Esophagus (tissue), 2 donors: ENCODE data around the gene SLC8A1. TPM values are rescaled to one million over a fixed set of nuclear protein-coding genes. Genes with fewer than 3 reads are reported as not detected.

Experiments used
- H3K27ac ChIP-seq, 2 donors: one replicate each; pipeline ENCODE4 v1.5.1; 2013; ENCODE audit warnings: low read depth in 2 of 2, mild to moderate bottlenecking in 2 of 2, inconsistent platforms in 1 of 2, low read length in 1 of 2, moderate library complexity in 1 of 2
- H3K27me3 ChIP-seq, 2 donors: one replicate each; pipeline ENCODE4 v1.6.1; 2013; ENCODE audit warnings: low read length in 2 of 2, control low read depth in 1 of 2, mild to moderate bottlenecking in 1 of 2; ENCODE audit not compliant: insufficient read depth in 2 of 2, control insufficient read depth in 1 of 2
- H3K36me3 ChIP-seq, 2 donors: one replicate each; pipeline ENCODE4 v1.6.1; 2013; ENCODE audit warnings: low read length in 1 of 2; ENCODE audit not compliant: control insufficient read depth in 2 of 2, insufficient read depth in 2 of 2
- H3K4me1 ChIP-seq, 2 donors: one replicate each; pipeline ENCODE4 v1.6.1; 2013; ENCODE audit warnings: low read length in 1 of 2; ENCODE audit not compliant: control insufficient read depth in 2 of 2, insufficient read depth in 2 of 2
- H3K4me3 ChIP-seq, 2 donors: one replicate each; pipeline ENCODE4 v1.5.1; 2013; ENCODE audit warnings: low read length in 2 of 2, mild to moderate bottlenecking in 2 of 2, low read depth in 1 of 2, moderate library complexity in 1 of 2
- H3K9me3 ChIP-seq, 2 donors: one replicate each; pipeline ENCODE4 v1.6.1; 2013; ENCODE audit warnings: mild to moderate bottlenecking in 2 of 2, low read depth in 1 of 2, low read length in 1 of 2, moderate library complexity in 1 of 2; ENCODE audit not compliant: control insufficient read depth in 2 of 2, insufficient read depth in 1 of 2
- WGBS, 2 donors: extraction: QIAGEN DNeasy Blood & Tissue Kit; methylation state at CpG; one replicate each; pipeline ENCODE4 v1.1.7; 2013; 5-methylcytosine and 5-hydroxymethylcytosine counted together
- polyA plus RNA-seq, 2 donors: library from polyadenylated mRNA; stranded (reverse); fragments of 200-250 nt; gene quantifications; one replicate each; pipeline ENCODE4 v1.2.3, GENCODE V29; 2013
- donor health status: healthy with polysubstance abuse.
- donor health status: Bipolar disorder and iron deficiency.

SLC8A1 gene
- polyA plus RNA-seq, 2 donors: 0.26 to 0.73 TPM

DNA sequence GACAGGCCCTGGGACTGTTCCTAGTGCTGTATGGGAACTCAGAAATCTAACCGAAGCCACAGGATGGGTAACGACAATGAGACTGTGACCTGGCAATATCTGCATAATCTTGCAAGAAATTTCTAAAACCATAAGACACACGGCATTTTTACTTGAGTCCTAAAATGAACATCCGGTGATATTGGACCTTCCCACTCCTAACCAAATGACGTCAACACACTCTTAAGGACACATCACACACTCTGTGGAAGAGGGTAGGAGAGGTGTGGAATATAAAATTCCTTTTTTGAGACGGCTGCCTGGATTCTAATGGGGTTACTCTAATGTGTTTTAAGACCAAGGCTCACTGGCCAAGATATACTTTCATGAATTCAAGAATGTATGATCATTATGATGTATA, 195.9 kb downstream of the SLC8A1 start:
- no peaks in the 10 kb centered on the region for H3K9me3 ChIP-seq
- H3K4me3 ChIP-seq: no peak overlapping the region
- no peaks in the 10 kb centered on the region for H3K27me3 ChIP-seq
- H3K36me3 ChIP-seq: no peaks in the 10 kb centered on the region
- no peak overlapping the region for H3K27ac ChIP-seq
- H3K4me1 ChIP-seq: no peaks in the 10 kb centered on the region
- 87 to 95% methylated on average over 6 of the region's 6 CpGs for WGBS, 2 donors

DNA sequence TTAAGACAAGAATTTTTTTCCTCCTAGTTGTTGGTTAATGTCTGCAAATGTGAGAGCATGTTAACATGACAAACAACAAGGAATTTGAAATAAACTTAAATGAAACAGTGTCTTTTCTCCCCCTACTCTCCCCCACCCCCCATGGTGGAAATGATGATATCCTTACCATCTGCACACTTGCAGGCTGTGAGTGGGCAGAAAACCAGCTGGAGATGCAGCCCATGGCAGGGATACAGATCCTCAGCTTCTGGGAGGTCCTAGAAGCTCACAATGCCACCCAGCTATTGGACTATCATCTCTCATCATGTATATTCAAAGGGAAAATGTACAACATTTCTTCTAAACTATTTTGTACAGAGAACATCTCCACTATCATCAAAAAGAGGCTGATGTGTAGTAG, 196.8 kb downstream of the SLC8A1 start:
- H3K27ac ChIP-seq: no peak overlapping the region
- H3K36me3 ChIP-seq: no peaks in the 10 kb centered on the region
- H3K4me1 ChIP-seq: no peaks in the 10 kb centered on the region
- no peaks in the 10 kb centered on the region for H3K27me3 ChIP-seq
- no peak overlapping the region for H3K4me3 ChIP-seq
- no peaks in the 10 kb centered on the region for H3K9me3 ChIP-seq

DNA sequence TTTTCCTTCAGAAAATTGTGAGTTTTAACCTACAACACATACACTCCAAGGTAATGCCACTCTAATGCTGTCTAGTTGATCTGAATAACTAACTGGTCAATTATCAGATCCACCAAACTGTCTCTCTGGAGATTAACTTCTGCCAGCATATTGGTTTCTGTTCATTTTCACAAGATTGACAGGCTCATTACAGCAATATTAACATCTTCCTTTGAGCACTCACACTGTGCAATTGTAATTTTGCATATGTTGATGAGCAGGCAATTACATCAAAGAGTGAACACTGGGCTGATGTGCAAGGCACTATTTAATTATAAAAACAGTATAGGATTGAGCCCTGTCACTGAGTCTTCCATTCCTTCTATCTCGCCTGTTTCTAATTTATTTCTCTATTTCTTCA, 197.3 kb downstream of the SLC8A1 start:
- Histone ChIP-seq H3K4me1 (no peaks in the 10 kb centered on the region), H3K9me3 (no peaks in the 10 kb centered on the region), H3K27me3 (no peaks in the 10 kb centered on the region), H3K36me3 (no peaks in the 10 kb centered on the region), H3K4me3 (no peak overlapping the region), H3K27ac (no peak overlapping the region)
- WGBS, 2 donors: 89 to 94% methylated on average over 1 of the region's 1 CpG

DNA sequence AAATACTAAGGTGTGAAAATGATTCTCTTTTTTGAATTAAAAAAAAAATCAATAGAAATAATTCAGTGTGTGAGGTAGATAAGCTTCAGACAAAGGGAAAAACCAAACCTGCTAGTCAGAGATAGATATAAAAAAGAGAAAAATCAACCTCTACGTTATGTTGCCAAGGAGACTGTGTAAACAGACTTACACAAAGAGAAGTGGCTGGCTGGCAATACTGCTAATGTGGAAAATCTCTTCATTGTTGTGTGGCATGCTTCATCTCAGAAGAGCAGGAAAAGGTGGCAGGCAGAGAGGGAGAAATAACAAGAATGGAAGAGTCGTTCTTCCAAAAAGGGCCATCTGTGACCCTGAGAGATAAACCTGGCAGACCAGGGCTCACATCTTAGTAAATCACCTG, 200.8 kb downstream of the SLC8A1 start:
- Histone ChIP-seq H3K27ac (no peak overlapping the region), H3K4me1 (no peaks in the 10 kb centered on the region), H3K27me3 (no peaks in the 10 kb centered on the region), H3K9me3 (no peaks in the 10 kb centered on the region), H3K36me3 (no peaks in the 10 kb centered on the region), H3K4me3 (no peak overlapping the region)
- 15 to 25% methylated on average over 2 of the region's 2 CpGs for WGBS, 2 donors

DNA sequence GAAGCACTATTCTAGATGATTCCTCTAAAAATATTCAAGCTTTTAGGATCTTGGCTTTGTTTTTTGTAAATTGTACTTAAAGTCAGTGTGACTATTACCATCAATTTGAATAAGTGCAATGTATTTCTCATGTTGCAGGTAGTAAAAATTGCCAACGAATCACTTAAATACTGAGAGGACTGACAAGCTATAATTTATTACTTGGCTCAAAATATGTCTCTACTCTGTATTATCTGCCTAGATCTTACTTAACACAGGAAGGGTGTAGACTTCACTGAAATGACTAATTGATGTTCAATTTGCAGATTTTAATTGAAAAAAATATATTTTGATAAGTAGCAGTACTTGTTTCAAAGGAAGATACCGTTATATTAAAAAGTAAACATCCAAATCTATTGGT, 202.3 kb downstream of the SLC8A1 start:
- Histone ChIP-seq H3K4me3 (no peak overlapping the region), H3K27me3 (no peaks in the 10 kb centered on the region), H3K9me3 (no peaks in the 10 kb centered on the region), H3K36me3 (no peaks in the 10 kb centered on the region), H3K4me1 (no peaks in the 10 kb centered on the region), H3K27ac (no peak overlapping the region)
- 56 to 57% methylated on average over 2 of the region's 2 CpGs for WGBS, 2 donors

DNA sequence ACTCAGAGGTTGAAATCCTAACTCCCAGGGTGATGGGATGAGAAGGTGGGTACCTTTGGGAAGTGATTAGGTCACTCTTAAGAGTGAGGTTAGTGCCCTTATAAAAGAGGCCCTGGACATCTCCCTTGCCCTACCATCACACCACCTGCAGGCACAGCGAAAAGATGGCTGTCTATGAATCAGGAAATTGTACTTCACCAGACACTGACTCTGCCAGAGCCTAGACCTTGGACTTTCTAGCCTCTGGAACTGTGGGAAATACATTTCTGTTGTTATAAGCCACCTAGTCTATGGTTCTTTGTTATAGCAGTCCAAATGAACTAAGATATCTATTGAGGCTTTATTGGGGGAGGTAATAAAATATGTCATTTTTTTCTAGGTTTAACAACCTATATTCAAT, 203.6 kb downstream of the SLC8A1 start:
- H3K9me3 ChIP-seq: no peaks in the 10 kb centered on the region
- H3K4me1 ChIP-seq: no peaks in the 10 kb centered on the region
- WGBS, 2 donors: 75 to 93% methylated on average over 1 of the region's 1 CpG
- no peak overlapping the region for H3K27ac ChIP-seq
- H3K27me3 ChIP-seq: no peaks in the 10 kb centered on the region
- no peak overlapping the region for H3K4me3 ChIP-seq
- H3K36me3 ChIP-seq: no peaks in the 10 kb centered on the region

DNA sequence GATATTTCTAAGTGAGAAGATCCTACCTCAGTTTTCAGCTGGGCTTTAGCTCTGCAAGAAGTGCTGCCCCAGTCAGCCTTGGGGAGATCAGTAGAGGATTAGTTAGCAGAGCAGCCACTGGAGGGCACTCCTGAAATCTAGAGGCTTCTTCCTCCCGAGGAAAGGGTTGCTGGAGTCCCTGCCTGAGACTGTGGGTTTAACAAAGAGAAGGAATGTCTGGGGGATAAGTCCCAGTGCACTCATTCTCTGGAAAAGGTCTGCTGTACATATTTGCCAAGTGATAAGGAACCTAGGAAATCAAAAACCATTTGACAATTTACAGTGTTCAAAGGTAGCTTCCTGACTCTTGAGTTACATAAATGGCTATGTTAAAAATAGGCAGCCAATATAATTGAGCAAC, 207.2 kb downstream of the SLC8A1 start:
- H3K4me1 ChIP-seq: no peaks in the 10 kb centered on the region
- H3K27me3 ChIP-seq: no peaks in the 10 kb centered on the region
- no peak overlapping the region for H3K27ac ChIP-seq
- no peak overlapping the region for H3K4me3 ChIP-seq
- H3K36me3 ChIP-seq: no peaks in the 10 kb centered on the region
- 4 to 9% methylated on average over 1 of the region's 1 CpG for WGBS, 2 donors
- no peaks in the 10 kb centered on the region for H3K9me3 ChIP-seq

DNA sequence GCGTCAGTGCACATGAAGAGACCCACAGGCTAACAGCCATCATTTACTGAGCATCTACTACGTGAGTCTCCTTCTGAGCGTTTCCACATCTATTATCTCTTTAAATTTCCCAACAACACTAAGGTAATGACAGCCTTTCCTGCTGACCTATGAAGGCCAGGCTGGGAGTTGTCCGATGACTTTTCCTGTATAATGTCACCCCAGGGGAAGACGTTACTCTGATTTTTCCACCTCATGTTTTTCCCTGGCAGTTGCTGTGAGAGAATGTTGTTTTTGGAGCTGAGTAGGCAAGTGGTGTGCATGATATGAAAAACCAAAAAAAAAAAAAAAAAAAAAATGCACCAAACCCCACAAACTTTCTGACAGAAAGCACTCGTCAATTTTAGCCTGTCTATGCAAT, 207.6 kb downstream of the SLC8A1 start:
- H3K4me3 ChIP-seq: no peak overlapping the region
- H3K4me1 ChIP-seq: no peaks in the 10 kb centered on the region
- no peaks in the 10 kb centered on the region for H3K36me3 ChIP-seq
- WGBS, 2 donors: 54 to 61% methylated on average over 6 of the region's 6 CpGs
- H3K27me3 ChIP-seq: no peaks in the 10 kb centered on the region
- no peak overlapping the region for H3K27ac ChIP-seq
- no peaks in the 10 kb centered on the region for H3K9me3 ChIP-seq

DNA sequence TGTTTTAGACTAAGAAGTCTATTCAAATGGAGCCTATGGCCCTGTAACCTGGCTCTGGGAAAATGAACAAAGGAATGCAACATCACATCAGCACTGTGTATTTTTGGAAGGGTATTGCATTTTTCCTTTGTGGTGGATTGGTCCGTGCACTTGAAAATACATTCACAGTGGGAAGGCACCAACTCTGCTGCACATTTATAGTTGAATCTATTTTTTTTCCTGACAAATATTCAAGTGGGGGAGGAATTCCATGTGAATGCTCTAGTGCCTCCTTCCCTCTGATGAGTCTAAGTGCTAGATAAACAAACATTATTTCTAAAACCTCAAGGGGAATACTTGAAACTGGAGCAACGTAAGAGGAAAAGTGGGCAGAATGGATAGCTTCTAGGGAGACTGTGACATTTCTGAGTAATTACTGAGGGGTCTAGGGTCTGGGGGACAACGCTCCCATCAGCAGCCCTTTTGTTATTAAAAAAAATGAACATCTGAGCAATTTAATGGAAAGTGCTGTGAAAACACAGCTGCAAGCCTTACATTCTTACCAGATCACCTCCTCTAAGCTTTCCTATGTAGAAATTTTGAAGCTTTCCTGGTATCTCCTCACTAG, 208.2 kb downstream of the SLC8A1 start:
- 66 to 68% methylated on average over 3 of the region's 3 CpGs for WGBS, 2 donors
- H3K4me1 ChIP-seq: no peaks in the 10 kb centered on the region
- H3K36me3 ChIP-seq: no peaks in the 10 kb centered on the region
- no peaks in the 10 kb centered on the region for H3K9me3 ChIP-seq
- H3K27me3 ChIP-seq: no peaks in the 10 kb centered on the region
- no peak overlapping the region for H3K4me3 ChIP-seq
- H3K27ac ChIP-seq: no peak overlapping the region

DNA sequence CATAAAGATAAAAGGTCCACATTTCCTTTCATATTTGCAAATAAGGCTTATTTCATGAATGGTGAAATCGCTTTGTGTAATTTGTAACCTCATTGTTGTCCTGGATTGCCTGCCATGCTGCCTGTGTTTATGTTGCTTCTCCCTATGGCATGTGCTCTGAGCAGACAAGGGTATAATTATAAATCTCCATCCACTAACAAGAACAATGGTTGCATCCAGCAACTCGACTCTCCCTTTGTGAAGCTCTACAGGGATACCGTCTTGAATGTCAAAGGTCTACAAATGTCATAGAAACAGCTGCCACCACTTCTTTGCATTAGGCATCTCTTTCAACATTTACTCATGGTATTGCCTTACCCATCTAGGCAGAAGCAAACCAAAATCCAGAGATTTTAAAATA, 209.6 kb downstream of the SLC8A1 start:
- Histone ChIP-seq H3K36me3 (no peaks in the 10 kb centered on the region), H3K9me3 (no peaks in the 10 kb centered on the region), H3K4me3 (no peak overlapping the region), H3K27ac (no peak overlapping the region), H3K4me1 (no peaks in the 10 kb centered on the region), H3K27me3 (no peaks in the 10 kb centered on the region)
- WGBS, 2 donors: 86 to 88% methylated on average over 3 of the region's 3 CpGs
